GM19023 (cell line): Measurements from ENCODE around the gene BMI1.
"Not testable (repeated sequence)": the region's sequence is repeated elsewhere in the genome, so short reads cannot be mapped to it uniquely, and the experiment has no call there.

Experiments
- ATAC-seq: cut with Tn5 transposase; IDR thresholded peaks from one replicate; pipeline ENCODE4 v1.9.1; 2021; ENCODE audit warnings: mild to moderate bottlenecking, moderate library complexity; ENCODE audit not compliant: unreplicated experiment

The BMI1 gene

DNA sequence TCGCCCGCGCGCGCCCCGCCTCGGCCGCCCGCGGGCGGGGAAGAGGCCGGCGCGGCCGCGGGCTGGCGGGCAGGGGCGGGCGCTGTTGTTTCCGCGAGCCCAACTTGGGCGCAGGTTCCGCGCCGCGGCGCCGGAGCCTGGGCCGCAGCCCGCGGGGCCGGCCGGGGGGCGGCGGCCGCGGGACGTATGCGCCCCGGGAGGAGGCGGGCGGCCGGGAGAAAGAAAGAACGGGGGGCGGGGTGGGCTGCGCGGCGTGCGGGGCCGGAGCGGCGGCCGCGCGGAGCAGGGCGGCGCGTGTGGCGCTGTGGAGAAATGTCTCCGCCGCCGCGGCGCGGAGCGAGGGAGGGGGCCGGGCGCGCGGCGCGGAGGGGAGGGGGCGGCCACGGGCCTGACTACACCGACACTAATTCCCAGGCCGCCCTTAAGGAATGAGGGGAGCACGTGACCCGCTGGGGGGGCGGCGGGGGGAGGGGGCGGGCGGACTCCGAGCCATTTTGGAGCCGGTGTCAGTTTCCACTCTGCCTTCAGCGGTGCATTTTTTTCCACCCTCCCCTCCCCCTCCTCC, at the start of gene BMI1:
TSS of gene BMI1 (plus strand) at position 509 of the 565 bp plus-strand sequence. CDS start 5,351 bp downstream, outside the sequence.
- peak; percentile 22 for ATAC-seq

GRCh38 chr10:22271786-22272185, 49.1 kb upstream of the BMI1 start:
- ATAC-seq: no peak

- no peak for ATAC-seq
These were observed 42.5 kb upstream of the BMI1 start for GRCh38 chr10:22278441-22278782.

DNA sequence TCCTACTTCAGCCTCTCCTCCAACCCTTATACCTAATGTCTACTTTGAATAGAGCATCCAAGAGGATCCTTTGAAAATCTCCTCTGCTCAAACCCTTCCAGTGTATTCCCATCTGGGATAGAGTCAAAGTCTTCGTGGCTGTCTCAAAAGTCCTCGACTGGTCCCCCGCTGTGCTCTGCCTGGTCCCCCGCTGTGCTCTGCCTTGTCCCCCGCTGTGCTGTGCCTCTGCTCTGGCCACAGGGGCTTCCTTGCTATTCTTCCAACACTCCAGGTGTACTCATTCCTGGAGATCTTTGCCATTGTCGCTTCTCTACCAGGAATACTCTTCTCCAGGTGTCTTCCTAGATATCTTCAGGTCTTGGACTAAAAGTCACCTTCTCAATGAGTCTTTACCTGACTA, 40.8 kb upstream of the BMI1 start:
- ATAC-seq: no peak

- ATAC-seq: no peak
These were observed 35.8 kb upstream of the BMI1 start for GRCh38 chr10:22285130-22285529.

- ATAC-seq: no peak
These were observed 27.0 kb upstream of the BMI1 start for GRCh38 chr10:22293747-22294404.

DNA sequence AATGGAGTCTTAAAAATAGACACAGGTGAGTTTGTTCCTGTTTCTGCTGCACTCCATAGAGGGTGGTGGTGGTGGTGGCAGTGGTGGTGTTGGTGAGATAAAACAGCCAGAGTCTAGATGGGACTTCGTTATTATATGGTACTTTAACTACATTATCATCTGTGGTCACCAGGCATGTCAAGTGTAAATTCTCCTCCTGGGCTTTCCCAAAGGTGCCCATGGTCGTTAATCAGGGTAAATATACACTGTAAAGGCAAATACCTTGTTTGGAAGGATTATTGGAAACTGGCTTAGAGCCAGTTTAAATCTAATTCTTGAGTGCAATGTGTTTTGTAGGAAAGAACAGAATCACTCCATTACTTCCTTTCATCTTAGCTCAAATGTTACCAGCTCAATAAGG, 26.2 kb upstream of the BMI1 start:
- no peak for ATAC-seq

DNA sequence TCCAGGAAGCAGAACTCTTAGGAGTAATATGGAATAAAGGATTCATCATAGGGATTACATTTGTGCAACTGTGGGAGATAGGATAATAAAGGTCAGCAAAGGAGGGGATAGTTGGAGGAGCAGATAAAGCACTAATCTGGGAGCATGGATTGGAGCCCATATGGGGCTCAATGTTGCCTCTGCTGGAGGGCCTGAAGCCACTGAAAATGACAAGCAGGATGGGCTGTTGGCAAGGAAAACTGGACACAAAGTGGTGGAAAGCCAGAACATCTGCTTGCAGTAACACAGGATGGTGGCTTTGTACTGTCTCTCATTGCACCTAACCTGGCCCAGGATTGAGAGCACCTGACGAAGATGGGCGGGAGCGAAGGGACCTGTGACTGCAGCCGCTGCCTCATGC, 19.7 kb upstream of the BMI1 start:
- ATAC-seq: no peak

- ATAC-seq: no peak
These were observed 17.4 kb upstream of the BMI1 start for GRCh38 chr10:22303461-22303860.

DNA sequence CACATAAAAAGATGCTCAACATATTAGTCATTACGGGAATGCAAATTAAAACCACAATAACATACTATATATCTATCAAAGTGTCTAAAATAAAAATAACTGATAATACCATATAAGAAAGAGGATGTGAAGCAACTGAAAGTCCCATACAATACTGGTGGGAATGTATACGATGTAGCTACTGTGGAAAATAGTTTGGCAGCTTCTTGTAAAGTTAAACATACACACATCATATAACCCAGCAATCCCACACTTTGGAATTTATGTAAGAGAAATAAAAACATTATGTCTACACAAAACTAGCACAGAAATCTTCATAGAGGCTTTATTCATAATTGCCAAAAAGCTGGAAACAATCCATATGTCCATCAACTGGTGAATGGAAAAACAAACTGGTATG, 15.2 kb upstream of the BMI1 start:
- ATAC-seq: no peak

GRCh38 chr10:22308390-22308789, 12.5 kb upstream of the BMI1 start:
- ATAC-seq: peak; percentile 97

GRCh38 chr10:22309180-22310000, 11.5 kb upstream of the BMI1 start:
- ATAC-seq: no peak

GRCh38 chr10:22310012-22310411, 10.9 kb upstream of the BMI1 start:
- ATAC-seq: not testable (repeated sequence)

DNA sequence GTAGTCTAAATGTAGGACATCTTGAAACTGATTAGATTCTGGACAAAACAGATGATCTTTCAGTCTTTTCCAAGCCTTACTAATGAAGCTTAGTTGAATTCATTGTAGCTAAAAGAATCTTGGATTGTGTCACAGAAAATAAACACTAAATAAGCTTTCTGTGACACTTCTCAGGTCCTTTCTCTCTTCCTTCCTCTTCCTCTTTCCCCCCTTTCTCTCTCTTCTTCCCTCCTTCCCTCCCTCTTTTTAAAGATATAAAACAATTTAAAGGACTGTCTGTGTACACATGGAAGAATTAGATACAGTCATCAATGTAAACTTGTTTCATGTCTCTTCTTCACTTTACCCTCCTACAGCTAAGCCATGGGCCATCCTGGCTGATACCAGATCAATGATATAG, 10.0 kb upstream of the BMI1 start:
- ATAC-seq: no peak

DNA sequence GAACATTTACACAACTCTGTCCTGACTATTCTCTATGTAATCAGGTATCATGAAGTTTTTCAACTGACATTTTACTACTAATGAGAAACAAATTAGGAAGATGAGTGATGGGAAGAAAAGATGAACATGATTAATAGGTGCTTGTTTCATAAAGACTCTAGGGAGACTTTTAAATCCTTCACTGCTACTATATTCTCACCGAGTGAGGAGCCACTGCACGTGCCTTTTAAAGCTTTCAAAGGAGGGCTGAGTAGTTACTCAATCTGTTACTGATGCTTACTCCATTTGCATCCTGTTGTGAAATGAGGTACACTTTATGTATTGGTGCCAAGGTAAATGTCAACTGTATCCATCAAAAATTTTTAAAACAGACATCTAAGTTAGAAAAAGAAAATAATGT, 6.0 kb upstream of the BMI1 start:
- ATAC-seq: no peak

GRCh38 chr10:22315455-22316285, 5.2 kb upstream of the BMI1 start:
- peak; percentile 28 for ATAC-seq

GRCh38 chr10:22316286-22317075, 4.4 kb upstream of the BMI1 start, which contains the start of gene COMMD3:
Gene COMMD3 (plus strand): TSS chr10:22316388. CDS start chr10:22316418, 30 bp downstream.
- ATAC-seq: peak; percentile 70

DNA sequence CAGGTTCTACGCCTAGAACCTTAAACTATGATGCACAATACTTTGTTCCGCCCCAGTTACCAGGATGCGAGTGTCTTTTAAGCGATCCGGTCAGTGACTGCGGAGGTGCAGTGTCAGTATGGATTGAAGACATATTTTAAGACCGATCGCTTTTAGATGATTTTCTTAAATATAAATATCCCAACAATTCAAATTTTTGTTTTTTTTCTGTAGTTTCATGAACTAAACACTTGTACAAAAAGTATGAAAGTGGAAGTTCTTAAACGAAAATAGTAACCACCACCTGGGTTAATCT, 3.9 kb upstream of the BMI1 start:
- peak; percentile 26 for ATAC-seq

GRCh38 chr10:22317771-22318565, 2.9 kb upstream of the BMI1 start:
- ATAC-seq: no peak

- ATAC-seq: no peak
These were observed 2.1 kb upstream of the BMI1 start for GRCh38 chr10:22318772-22319171.
